ENCODE data around the gene RABEP1. TPM values are rescaled to one million over a fixed set of nuclear protein-coding genes. Genes with fewer than 3 reads are reported as not detected.

RABEP1 gene
- total RNA-seq, 1 experiment from 2014 or later = 53.0 TPM

GRCh38 chr17:5378566-5379207 is 96.6 kb downstream of the RABEP1 start:
- BruUV-seq (replicated peaks) = no TSS peak
- Histone ChIP-seq H3K36me3 (ENCODE audit: low read depth) (peaks cover 28% of the 10 kb centered on the region), H3K27ac (no peak overlapping the region), H3K9me3 (ENCODE audit: insufficient read depth, low read depth) (no peaks in the 10 kb centered on the region), H3K4me3 (no peak overlapping the region), H3F3A (ENCODE audit: insufficient read depth, low read depth) (peaks cover 48% of the 10 kb centered on the region), H2AFZ (no peak overlapping the region), H4K20me1 (ENCODE audit: insufficient read depth) (peaks cover 5% of the 10 kb centered on the region; the same call in 1 of the 2 replicates), H3K79me2 (ENCODE audit: low read depth) (no peaks in the 10 kb centered on the region), H3K9me2 (ENCODE audit: insufficient read depth) (no peaks in the 10 kb centered on the region), H3K4me1 (replicated peaks; ENCODE audit: insufficient read depth) (peaks cover 4% of the 10 kb centered on the region; the same call in 1 of the 2 replicates), H3K4me2 (no peak overlapping the region), H3K27me3 (ENCODE audit: insufficient read depth, low read depth) (no peaks in the 10 kb centered on the region)
- intact Hi-C loops (cut with micrococcal nuclease; ENCODE audit: unreplicated experiment) = no loop called here
- TF ChIP-seq CTCF (conservative IDR thresholded peaks at IDR 0.05) = no peak
- no peak for TF ChIP-seq EZH2 (IDR thresholded peaks at IDR 0.05; ENCODE audit: low read depth)
- CTCF ChIA-PET = no interaction called here
- DNase-seq = no peak
- POLR2A ChIA-PET (ENCODE audit: unreplicated experiment) = no interaction called here

- BruUV-seq (replicated peaks) = no TSS peak
- Histone ChIP-seq H3K36me3 (ENCODE audit: low read depth) (peaks cover 36% of the 10 kb centered on the region), H3K27me3 (ENCODE audit: insufficient read depth, low read depth) (no peaks in the 10 kb centered on the region), H3K79me2 (ENCODE audit: low read depth) (no peaks in the 10 kb centered on the region), H3F3A (ENCODE audit: insufficient read depth, low read depth) (peaks cover 48% of the 10 kb centered on the region), H3K27ac (peak overlapping the region; percentile 38; the same call in 1 of the 2 replicates), H2AFZ (no peak overlapping the region), H3K4me2 (no peak overlapping the region), H3K9me2 (ENCODE audit: insufficient read depth) (no peaks in the 10 kb centered on the region), H3K4me3 (no peak overlapping the region), H4K20me1 (ENCODE audit: insufficient read depth) (peaks cover 10% of the 10 kb centered on the region), H3K9me3 (ENCODE audit: insufficient read depth, low read depth) (no peaks in the 10 kb centered on the region), H3K4me1 (replicated peaks; ENCODE audit: insufficient read depth) (peaks cover 4% of the 10 kb centered on the region; the same call in 1 of the 2 replicates)
- TF ChIP-seq CTCF (conservative IDR thresholded peaks at IDR 0.05) = no peak
- no peak for DNase-seq
- POLR2A ChIA-PET (ENCODE audit: unreplicated experiment) = interaction anchor here (0.6 kb wide), 1 partner anchor 9 kb away, joined by 3 read pairs; no protein-coding TSS in a partner anchor
- CTCF ChIA-PET = interaction anchor here (0.8 kb wide), 1 partner anchor 1474 kb away, joined by 3 read pairs; no protein-coding TSS in a partner anchor
- intact Hi-C loops (cut with micrococcal nuclease; ENCODE audit: unreplicated experiment) = loop anchor here (5.0 kb wide), 1 partner anchor 132 kb away; no protein-coding TSS in a partner anchor
Measured at GRCh38 chr17:5379351-5380107, 97.4 kb downstream of the RABEP1 start.

GRCh38 chr17:5380491-5381135 is 98.5 kb downstream of the RABEP1 start:
- Histone ChIP-seq H3K4me3 (no peak overlapping the region), H2AFZ (no peak overlapping the region), H3K27me3 (ENCODE audit: insufficient read depth, low read depth) (no peaks in the 10 kb centered on the region), H3K36me3 (ENCODE audit: low read depth) (peaks cover 37% of the 10 kb centered on the region), H3K9me3 (ENCODE audit: insufficient read depth, low read depth) (no peaks in the 10 kb centered on the region), H3K27ac (peak overlapping the region; percentile 38; the same call in 1 of the 2 replicates), H3K79me2 (ENCODE audit: low read depth) (no peaks in the 10 kb centered on the region), H4K20me1 (ENCODE audit: insufficient read depth) (peaks cover 10% of the 10 kb centered on the region), H3K9me2 (ENCODE audit: insufficient read depth) (no peaks in the 10 kb centered on the region), H3F3A (ENCODE audit: insufficient read depth, low read depth) (peaks cover 41% of the 10 kb centered on the region), H3K4me2 (no peak overlapping the region), H3K4me1 (replicated peaks; ENCODE audit: insufficient read depth) (peaks cover 4% of the 10 kb centered on the region; the same call in 1 of the 2 replicates)
- no peak for TF ChIP-seq EZH2 (IDR thresholded peaks at IDR 0.05; ENCODE audit: low read depth)
- TF ChIP-seq CTCF (conservative IDR thresholded peaks at IDR 0.05) = no peak
- DNase-seq = no peak
- no TSS peak for BruUV-seq (replicated peaks)
- intact Hi-C loops (cut with micrococcal nuclease; ENCODE audit: unreplicated experiment) = loop anchor here (5.0 kb wide), 1 partner anchor 133 kb away; no protein-coding TSS in a partner anchor
- ChIA-PET POLR2A (ENCODE audit: unreplicated experiment) (no interaction called here), CTCF (interaction anchor here (0.6 to 0.8 kb wide), 2 partner anchors 129 to 1473 kb away, joined by 3 to 6 read pairs; no protein-coding TSS in a partner anchor)
